Smooth muscle cell (in vitro differentiated cells): Measurements from ENCODE around the gene FEN1. TPM values are rescaled to one million over a fixed set of nuclear protein-coding genes. Genes with fewer than 3 reads are reported as not detected.

Experiments
- DNase-seq: peaks from one replicate; lab custom pipeline; 2025; ENCODE audit not compliant: unreplicated experiment; lab: John Stamatoyannopoulos, UW
- H2AFZ ChIP-seq: fragments of 200-600 bp; sonication (generic); 2 replicates; pipeline ENCODE4 v1.6.0; 2016; ENCODE audit warnings: antibody characterized with exemption, low read depth, mild to moderate bottlenecking
- H3F3A ChIP-seq: fragments of 200-600 bp; sonication (generic); 2 replicates; pipeline ENCODE4 v1.6.0; 2017; ENCODE audit warnings: antibody characterized with exemption, low read depth
- H3K27ac ChIP-seq: fragments of 200-600 bp; sonication (generic); 2 replicates; pipeline ENCODE4 v1.5.1; 2016; ENCODE audit warnings: low read depth, mild to moderate bottlenecking
- H3K27me3 ChIP-seq: fragments of 200-600 bp; sonication (generic); 2 replicates; pipeline ENCODE4 v1.6.1; 2016; ENCODE audit warnings: low read depth, mild to moderate bottlenecking
- H3K36me3 ChIP-seq: fragments of 200-600 bp; sonication (generic); 2 replicates; pipeline ENCODE4 v1.5.1; 2016; ENCODE audit warnings: low read depth
- H3K4me1 ChIP-seq: fragments of 200-600 bp; sonication (generic); 2 replicates; pipeline ENCODE4 v1.5.1; 2016; ENCODE audit warnings: low read depth
- H3K4me2 ChIP-seq: fragments of 200-600 bp; sonication (generic); 2 replicates; pipeline ENCODE4 v1.6.0; 2016; ENCODE audit warnings: mild to moderate bottlenecking
- H3K4me3 ChIP-seq: fragments of 200-600 bp; sonication (generic); 2 replicates; pipeline ENCODE4 v1.5.1; 2016; ENCODE audit warnings: mild to moderate bottlenecking
- H3K79me2 ChIP-seq: fragments of 200-600 bp; sonication (generic); 2 replicates; pipeline ENCODE4 v1.6.0; 2016; ENCODE audit warnings: low read depth, mild to moderate bottlenecking
- H3K9ac ChIP-seq: fragments of 200-600 bp; sonication (generic); 2 replicates; pipeline ENCODE4 v1.6.0; 2016; ENCODE audit warnings: low read depth
- H3K9me3 ChIP-seq: fragments of 200-600 bp; sonication (generic); replicated peaks from 2 replicates; pipeline ENCODE4 v1.5.1; 2016; ENCODE audit warnings: low read depth
- H4K20me1 ChIP-seq: fragments of 200-600 bp; sonication (generic); 2 replicates; pipeline ENCODE4 v1.6.0; 2016; ENCODE audit warnings: low read depth
- WGBS: methylation state at CpG from one replicate; pipeline ENCODE4 v1.1.7; 2016; ENCODE audit warnings: low lambda C conversion rate; 5-methylcytosine and 5-hydroxymethylcytosine counted together
- polyA plus RNA-seq: library from polyadenylated mRNA; unstranded; fragments of >200 nt; fragmentation: Nextera tagmentation; extraction: Ambion mirVana; gene quantifications from 2 replicates; pipeline ENCODE4 v1.2.1, GENCODE V29; 2016
- total RNA-seq: library from RNA; depleted of rRNA; stranded (reverse); fragments of >200 nt; gene quantifications from 2 replicates; pipeline ENCODE4 v1.2.3, GENCODE V29; 2014
- TF ChIP-seq, protein P1 (sequence below): fragments of 200-600 bp; sonication (generic); IDR thresholded peaks from 2 replicates; pipeline ENCODE4 v1.5.1; 2017; ENCODE audit warnings: borderline replicate concordance, mild to moderate bottlenecking, antibody characterized with exemption; ENCODE audit not compliant: insufficient read depth, poor library complexity, severe bottlenecking

The FEN1 gene
- total and polyA plus RNA-seq, 2 experiments from 2014 or later, result 15.6 to 21.1 TPM

DNA sequence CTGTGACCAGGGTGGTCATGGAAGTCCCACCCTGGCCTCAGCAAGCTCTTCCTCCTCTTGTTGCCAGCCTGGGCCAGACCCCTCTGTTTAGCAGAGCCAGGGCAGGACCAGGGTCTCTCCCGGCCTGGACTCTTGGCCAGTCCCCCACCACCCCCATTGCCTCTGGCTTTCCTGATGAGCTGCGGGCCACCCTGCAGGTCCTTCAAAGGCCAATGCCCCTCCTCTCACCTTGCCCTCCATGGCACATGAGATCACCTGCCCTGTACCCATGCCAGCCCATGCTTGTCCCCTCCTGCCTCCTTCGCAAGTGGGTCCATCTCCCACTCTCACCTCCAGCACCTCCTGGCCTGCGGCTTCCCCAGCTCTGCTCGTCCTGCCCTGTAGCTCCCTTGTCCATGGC, 45.8 kb downstream of the FEN1 start:
- no peak overlapping the region for H3K4me3 ChIP-seq
- H3F3A ChIP-seq, result peaks cover 11% of the 10 kb centered on the region
- H3K27me3 ChIP-seq, result no peaks in the 10 kb centered on the region
- no peak overlapping the region for H3K27ac ChIP-seq
- H3K79me2 ChIP-seq, result peaks cover 58% of the 10 kb centered on the region
- TF ChIP-seq, protein P1, sequence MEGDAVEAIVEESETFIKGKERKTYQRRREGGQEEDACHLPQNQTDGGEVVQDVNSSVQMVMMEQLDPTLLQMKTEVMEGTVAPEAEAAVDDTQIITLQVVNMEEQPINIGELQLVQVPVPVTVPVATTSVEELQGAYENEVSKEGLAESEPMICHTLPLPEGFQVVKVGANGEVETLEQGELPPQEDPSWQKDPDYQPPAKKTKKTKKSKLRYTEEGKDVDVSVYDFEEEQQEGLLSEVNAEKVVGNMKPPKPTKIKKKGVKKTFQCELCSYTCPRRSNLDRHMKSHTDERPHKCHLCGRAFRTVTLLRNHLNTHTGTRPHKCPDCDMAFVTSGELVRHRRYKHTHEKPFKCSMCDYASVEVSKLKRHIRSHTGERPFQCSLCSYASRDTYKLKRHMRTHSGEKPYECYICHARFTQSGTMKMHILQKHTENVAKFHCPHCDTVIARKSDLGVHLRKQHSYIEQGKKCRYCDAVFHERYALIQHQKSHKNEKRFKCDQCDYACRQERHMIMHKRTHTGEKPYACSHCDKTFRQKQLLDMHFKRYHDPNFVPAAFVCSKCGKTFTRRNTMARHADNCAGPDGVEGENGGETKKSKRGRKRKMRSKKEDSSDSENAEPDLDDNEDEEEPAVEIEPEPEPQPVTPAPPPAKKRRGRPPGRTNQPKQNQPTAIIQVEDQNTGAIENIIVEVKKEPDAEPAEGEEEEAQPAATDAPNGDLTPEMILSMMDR, result no peak
- peaks cover 8% of the 10 kb centered on the region for H3K36me3 ChIP-seq
- DNase-seq, result no peak
- H3K4me1 ChIP-seq, result peaks cover 9% of the 10 kb centered on the region
- H3K9ac ChIP-seq, result no peak overlapping the region
- peaks cover 95% of the 10 kb centered on the region for H4K20me1 ChIP-seq
- no peak overlapping the region for H3K4me2 ChIP-seq
- WGBS, result 95% methylated on average over 5 of the region's 5 CpGs
- H2AFZ ChIP-seq, result no peak overlapping the region
- no peaks in the 10 kb centered on the region for H3K9me3 ChIP-seq

GRCh38 chr11:61838921-61839320, 46.2 kb downstream of the FEN1 start:
- H3K4me2 ChIP-seq, result no peak overlapping the region
- DNase-seq, result no peak
- H3K36me3 ChIP-seq, result peaks cover 11% of the 10 kb centered on the region
- WGBS, result 94% methylated on average over 10 of the region's 10 CpGs
- H3K9ac ChIP-seq, result no peak overlapping the region
- no peak overlapping the region for H3K27ac ChIP-seq
- no peaks in the 10 kb centered on the region for H3K9me3 ChIP-seq
- H3K79me2 ChIP-seq, result peaks cover 58% of the 10 kb centered on the region
- H2AFZ ChIP-seq, result no peak overlapping the region
- peaks cover 95% of the 10 kb centered on the region for H4K20me1 ChIP-seq
- peaks cover 10% of the 10 kb centered on the region for H3F3A ChIP-seq
- peaks cover 6% of the 10 kb centered on the region for H3K4me1 ChIP-seq
- H3K4me3 ChIP-seq, result no peak overlapping the region
- TF ChIP-seq, protein P1, result no peak
- no peaks in the 10 kb centered on the region for H3K27me3 ChIP-seq

- WGBS, result 96% methylated on average over 2 of the region's 2 CpGs
- Histone ChIP-seq H3K4me1 (no peaks in the 10 kb centered on the region), H3K9me3 (no peaks in the 10 kb centered on the region), H3K79me2 (peaks cover 56% of the 10 kb centered on the region), H3K36me3 (peaks cover 13% of the 10 kb centered on the region), H3K4me2 (no peak overlapping the region), H3K27ac (no peak overlapping the region), H3K9ac (no peak overlapping the region), H3K27me3 (no peaks in the 10 kb centered on the region), H3F3A (peaks cover 5% of the 10 kb centered on the region), H3K4me3 (no peak overlapping the region), H2AFZ (no peak overlapping the region), H4K20me1 (peaks cover 91% of the 10 kb centered on the region)
- TF ChIP-seq, protein P1, result no peak
- no peak for DNase-seq
These were observed 47.0 kb downstream of the FEN1 start for GRCh38 chr11:61839742-61840141.

- H3K9me3 ChIP-seq, result no peaks in the 10 kb centered on the region
- no peaks in the 10 kb centered on the region for H3K4me1 ChIP-seq
- no peak overlapping the region for H3K4me2 ChIP-seq
- H3K36me3 ChIP-seq, result peaks cover 13% of the 10 kb centered on the region
- H2AFZ ChIP-seq, result no peak overlapping the region
- 93% methylated on average over 7 of the region's 7 CpGs for WGBS
- no peak for DNase-seq
- H3K9ac ChIP-seq, result no peak overlapping the region
- H3K79me2 ChIP-seq, result peaks cover 50% of the 10 kb centered on the region
- peaks cover 88% of the 10 kb centered on the region for H4K20me1 ChIP-seq
- peaks cover 5% of the 10 kb centered on the region for H3F3A ChIP-seq
- H3K27me3 ChIP-seq, result no peaks in the 10 kb centered on the region
- H3K27ac ChIP-seq, result no peak overlapping the region
- H3K4me3 ChIP-seq, result no peak overlapping the region
- TF ChIP-seq, protein P1, result no peak
These were observed 47.7 kb downstream of the FEN1 start for GRCh38 chr11:61840371-61840770.
